ENCODE measurements around the gene PLLP. TPM values are rescaled to one million over a fixed set of nuclear protein-coding genes. Genes with fewer than 3 reads are reported as not detected.

The PLLP gene
- total and polyA plus RNA-seq, 9 of the 15 experiments (the other 6 are each of a cell fraction or from before 2014, with no cell fraction given), result 0.09 to 0.96 (median 0.27) TPM

DNA sequence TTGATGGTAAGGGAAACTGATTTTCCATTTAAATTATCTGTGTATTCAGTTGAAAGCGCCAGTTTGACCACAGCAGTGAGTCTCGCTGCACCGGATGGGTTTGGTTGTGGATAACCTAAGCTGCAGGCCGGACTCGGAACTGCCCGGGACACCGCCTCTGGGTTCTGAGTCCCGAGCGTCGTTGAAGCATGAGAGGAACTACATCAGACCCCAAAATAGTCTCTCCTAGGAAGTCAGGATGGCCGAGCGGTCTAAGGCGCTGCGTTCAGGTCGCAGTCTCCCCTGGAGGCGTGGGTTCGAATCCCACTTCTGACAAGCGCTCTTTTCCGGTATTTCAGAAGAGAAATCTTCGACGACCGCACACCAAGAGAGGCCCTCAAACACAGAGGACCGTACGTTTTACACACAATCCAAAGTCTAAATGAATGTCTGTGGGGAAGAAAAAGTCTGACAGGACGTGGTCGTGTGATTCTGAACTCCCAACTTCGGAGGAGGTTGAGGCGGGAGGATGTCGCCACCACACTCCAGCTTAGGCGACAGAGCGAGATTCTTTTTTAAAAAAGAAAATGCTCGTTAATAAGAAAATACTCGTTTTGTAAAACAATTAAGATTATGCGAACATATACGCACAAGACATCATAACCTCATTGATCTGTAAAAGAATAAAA is 15.4 kb upstream of the PLLP start (continued):
- TF ChIP-seq, protein P1, sequence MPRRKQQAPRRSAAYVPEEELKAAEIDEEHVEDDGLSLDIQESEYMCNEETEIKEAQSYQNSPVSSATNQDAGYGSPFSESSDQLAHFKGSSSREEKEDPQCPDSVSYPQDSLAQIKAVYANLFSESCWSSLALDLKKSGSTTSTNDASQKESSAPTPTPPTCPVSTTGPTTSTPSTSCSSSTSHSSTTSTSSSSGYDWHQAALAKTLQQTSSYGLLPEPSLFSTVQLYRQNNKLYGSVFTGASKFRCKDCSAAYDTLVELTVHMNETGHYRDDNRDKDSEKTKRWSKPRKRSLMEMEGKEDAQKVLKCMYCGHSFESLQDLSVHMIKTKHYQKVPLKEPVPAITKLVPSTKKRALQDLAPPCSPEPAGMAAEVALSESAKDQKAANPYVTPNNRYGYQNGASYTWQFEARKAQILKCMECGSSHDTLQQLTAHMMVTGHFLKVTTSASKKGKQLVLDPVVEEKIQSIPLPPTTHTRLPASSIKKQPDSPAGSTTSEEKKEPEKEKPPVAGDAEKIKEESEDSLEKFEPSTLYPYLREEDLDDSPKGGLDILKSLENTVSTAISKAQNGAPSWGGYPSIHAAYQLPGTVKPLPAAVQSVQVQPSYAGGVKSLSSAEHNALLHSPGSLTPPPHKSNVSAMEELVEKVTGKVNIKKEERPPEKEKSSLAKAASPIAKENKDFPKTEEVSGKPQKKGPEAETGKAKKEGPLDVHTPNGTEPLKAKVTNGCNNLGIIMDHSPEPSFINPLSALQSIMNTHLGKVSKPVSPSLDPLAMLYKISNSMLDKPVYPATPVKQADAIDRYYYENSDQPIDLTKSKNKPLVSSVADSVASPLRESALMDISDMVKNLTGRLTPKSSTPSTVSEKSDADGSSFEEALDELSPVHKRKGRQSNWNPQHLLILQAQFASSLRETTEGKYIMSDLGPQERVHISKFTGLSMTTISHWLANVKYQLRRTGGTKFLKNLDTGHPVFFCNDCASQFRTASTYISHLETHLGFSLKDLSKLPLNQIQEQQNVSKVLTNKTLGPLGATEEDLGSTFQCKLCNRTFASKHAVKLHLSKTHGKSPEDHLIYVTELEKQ (CRISPR knock-in tag; IDR thresholded peaks at IDR 0.05), result no peak
- TF ChIP-seq RBM39 (optimal IDR thresholded peaks at IDR 0.05; ENCODE audit: low read depth, low read length) (peak; percentile 72), STAT5B (CRISPR knock-in tag; IDR thresholded peaks at IDR 0.05) (no peak), MBD2 (IDR thresholded peaks at IDR 0.05; ENCODE audit: borderline replicate concordance, low read depth) (no peak), ZNF668 (CRISPR knock-in tag; IDR thresholded peaks at IDR 0.05) (no peak), LEF1 (IDR thresholded peaks at IDR 0.05) (peak; percentile 47), ZNF444 (CRISPR knock-in tag; IDR thresholded peaks at IDR 0.05) (no peak), ZNF696 (CRISPR knock-in tag; conservative IDR thresholded peaks at IDR 0.05) (no peak), RBM14 (IDR thresholded peaks at IDR 0.05; ENCODE audit: borderline replicate concordance, insufficient read depth, low read depth, low read length) (no peak), COPS2 (conservative IDR thresholded peaks at IDR 0.05) (no peak), TAF1 (IDR thresholded peaks at IDR 0.05; ENCODE audit: control insufficient read depth, extremely low read depth, insufficient read depth, low read length, severe bottlenecking) (no peak), DACH1 (IDR thresholded peaks at IDR 0.05; ENCODE audit: partially characterized antibody) (no peak), RHOXF2B (CRISPR knock-in tag; conservative IDR thresholded peaks at IDR 0.05) (no peak), CHD2 (IDR thresholded peaks at IDR 0.05; ENCODE audit: low read depth, low read length) (peak; percentile 57), SRSF1 (IDR thresholded peaks at IDR 0.05; ENCODE audit: low read depth, low read length) (no peak)
- TF ChIP-seq, protein P2, sequence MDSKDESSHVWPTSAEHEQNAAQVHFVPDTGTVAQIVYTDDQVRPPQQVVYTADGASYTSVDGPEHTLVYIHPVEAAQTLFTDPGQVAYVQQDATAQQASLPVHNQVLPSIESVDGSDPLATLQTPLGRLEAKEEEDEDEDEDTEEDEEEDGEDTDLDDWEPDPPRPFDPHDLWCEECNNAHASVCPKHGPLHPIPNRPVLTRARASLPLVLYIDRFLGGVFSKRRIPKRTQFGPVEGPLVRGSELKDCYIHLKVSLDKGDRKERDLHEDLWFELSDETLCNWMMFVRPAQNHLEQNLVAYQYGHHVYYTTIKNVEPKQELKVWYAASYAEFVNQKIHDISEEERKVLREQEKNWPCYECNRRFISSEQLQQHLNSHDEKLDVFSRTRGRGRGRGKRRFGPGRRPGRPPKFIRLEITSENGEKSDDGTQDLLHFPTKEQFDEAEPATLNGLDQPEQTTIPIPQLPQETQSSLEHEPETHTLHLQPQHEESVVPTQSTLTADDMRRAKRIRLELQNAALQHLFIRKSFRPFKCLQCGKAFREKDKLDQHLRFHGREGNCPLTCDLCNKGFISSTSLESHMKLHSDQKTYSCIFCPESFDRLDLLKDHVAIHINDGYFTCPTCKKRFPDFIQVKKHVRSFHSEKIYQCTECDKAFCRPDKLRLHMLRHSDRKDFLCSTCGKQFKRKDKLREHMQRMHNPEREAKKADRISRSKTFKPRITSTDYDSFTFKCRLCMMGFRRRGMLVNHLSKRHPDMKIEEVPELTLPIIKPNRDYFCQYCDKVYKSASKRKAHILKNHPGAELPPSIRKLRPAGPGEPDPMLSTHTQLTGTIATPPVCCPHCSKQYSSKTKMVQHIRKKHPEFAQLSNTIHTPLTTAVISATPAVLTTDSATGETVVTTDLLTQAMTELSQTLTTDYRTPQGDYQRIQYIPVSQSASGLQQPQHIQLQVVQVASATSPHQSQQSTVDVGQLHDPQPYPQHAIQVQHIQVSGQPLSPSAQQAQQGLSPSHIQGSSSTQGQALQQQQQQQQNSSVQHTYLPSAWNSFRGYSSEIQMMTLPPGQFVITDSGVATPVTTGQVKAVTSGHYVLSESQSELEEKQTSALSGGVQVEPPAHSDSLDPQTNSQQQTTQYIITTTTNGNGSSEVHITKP (IDR thresholded peaks at IDR 0.05; ENCODE audit: partially characterized antibody), result no peak
- TF ChIP-seq, protein P3, sequence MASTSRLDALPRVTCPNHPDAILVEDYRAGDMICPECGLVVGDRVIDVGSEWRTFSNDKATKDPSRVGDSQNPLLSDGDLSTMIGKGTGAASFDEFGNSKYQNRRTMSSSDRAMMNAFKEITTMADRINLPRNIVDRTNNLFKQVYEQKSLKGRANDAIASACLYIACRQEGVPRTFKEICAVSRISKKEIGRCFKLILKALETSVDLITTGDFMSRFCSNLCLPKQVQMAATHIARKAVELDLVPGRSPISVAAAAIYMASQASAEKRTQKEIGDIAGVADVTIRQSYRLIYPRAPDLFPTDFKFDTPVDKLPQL (IDR thresholded peaks at IDR 0.05; ENCODE audit: extremely low read depth, insufficient read length), result no peak
- TF ChIP-seq, protein P4, sequence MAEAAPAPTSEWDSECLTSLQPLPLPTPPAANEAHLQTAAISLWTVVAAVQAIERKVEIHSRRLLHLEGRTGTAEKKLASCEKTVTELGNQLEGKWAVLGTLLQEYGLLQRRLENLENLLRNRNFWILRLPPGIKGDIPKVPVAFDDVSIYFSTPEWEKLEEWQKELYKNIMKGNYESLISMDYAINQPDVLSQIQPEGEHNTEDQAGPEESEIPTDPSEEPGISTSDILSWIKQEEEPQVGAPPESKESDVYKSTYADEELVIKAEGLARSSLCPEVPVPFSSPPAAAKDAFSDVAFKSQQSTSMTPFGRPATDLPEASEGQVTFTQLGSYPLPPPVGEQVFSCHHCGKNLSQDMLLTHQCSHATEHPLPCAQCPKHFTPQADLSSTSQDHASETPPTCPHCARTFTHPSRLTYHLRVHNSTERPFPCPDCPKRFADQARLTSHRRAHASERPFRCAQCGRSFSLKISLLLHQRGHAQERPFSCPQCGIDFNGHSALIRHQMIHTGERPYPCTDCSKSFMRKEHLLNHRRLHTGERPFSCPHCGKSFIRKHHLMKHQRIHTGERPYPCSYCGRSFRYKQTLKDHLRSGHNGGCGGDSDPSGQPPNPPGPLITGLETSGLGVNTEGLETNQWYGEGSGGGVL (CRISPR knock-in tag; IDR thresholded peaks at IDR 0.05), result no peak

All from K562 (cell line).